ENCODE results near the gene GPR141.

DNA sequence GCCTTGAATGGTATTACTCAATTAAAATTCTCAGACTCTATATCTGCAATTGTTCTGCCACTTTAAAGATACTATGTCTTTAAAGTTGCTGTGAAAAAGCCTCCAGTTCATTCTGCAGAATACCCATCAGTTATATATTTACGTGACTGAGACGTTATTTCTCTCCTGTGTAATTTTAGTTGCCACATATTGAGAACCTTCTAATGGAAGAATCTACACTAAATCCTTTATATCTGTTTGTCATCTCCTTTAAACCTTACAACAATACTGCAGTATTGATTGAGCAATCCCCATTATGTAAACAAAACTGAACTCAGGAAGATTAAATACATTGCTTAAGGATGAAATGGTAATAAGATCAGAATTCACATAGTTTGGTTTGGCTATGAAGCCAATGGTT lies 30.0 kb downstream of the GPR141 start:
- TF ChIP-seq CTCF (IDR thresholded peaks at IDR 0.05) (no peak), POLR2A (IDR thresholded peaks at IDR 0.05) (no peak)
